WTC11 (cell line): ENCODE measurements around the gene NBL1. TPM values are rescaled to one million over a fixed set of nuclear protein-coding genes. Genes with fewer than 3 reads are reported as not detected.

ENCODE experiments used
- ATAC-seq: fragments of 200-7000 bp; cut with Tn5 transposase; 2 replicates; pipeline ENCODE4 v1.10.0; 2021; ENCODE audit warnings: mild to moderate bottlenecking, moderate library complexity
- CTCF ChIA-PET: fragments of 300-600 bp; sonication (Branson Sonifier 250); formaldehyde crosslinking; loops from one replicate; lab custom pipeline; 2021; ENCODE audit warnings: antibody characterized with exemption; lab: Charles Lee
- POLR2A ChIA-PET: fragments of 350-600 bp; sonication (Branson Sonifier 250); formaldehyde crosslinking; loops from one replicate; lab custom pipeline; 2021; ENCODE audit warnings: antibody characterized with exemption; lab: Charles Lee
- DNase-seq: peaks from one replicate; pipeline ENCODE4 v3.0.0; 2021; ENCODE audit warnings: low spot score
- H3K27ac Mint-ChIP-seq: 2 replicates; pipeline ENCODE4 v1.8.0; 2021; ENCODE audit warnings: mixed read lengths
- H3K27me3 Mint-ChIP-seq: 2 replicates; pipeline ENCODE4 v1.8.0; 2021; ENCODE audit warnings: low read depth, mild to moderate bottlenecking, moderate library complexity, mixed read lengths
- H3K36me3 Mint-ChIP-seq: 2 replicates; pipeline ENCODE4 v1.8.0; 2021; ENCODE audit warnings: mixed read lengths
- H3K4me1 Mint-ChIP-seq: 2 replicates; pipeline ENCODE4 v1.8.0; 2022; ENCODE audit warnings: mixed read lengths
- H3K4me3 Mint-ChIP-seq: 2 replicates; pipeline ENCODE4 v1.8.0; 2021; ENCODE audit warnings: mild to moderate bottlenecking, moderate library complexity, mixed read lengths
- H3K9me3 Mint-ChIP-seq: 2 replicates; pipeline ENCODE4 v1.8.0; 2021; ENCODE audit warnings: mixed read lengths
- AR ChIP-seq: fragments of 250-450 bp; sonication (Bioruptor Pico); IDR thresholded peaks from 2 replicates; pipeline ENCODE4 v1.9.0; 2021; ENCODE audit warnings: mild to moderate bottlenecking
- CBFB ChIP-seq: sonication (generic); formaldehyde crosslinking; IDR thresholded peaks from 2 replicates; pipeline ENCODE4 v1.8.1; 2022; ENCODE audit warnings: mild to moderate bottlenecking, low read depth, missing genetic modification reagents
- CREM ChIP-seq: sonication (generic); formaldehyde crosslinking; IDR thresholded peaks from 2 replicates; pipeline ENCODE4 v1.8.1; 2022; ENCODE audit warnings: mild to moderate bottlenecking, missing genetic modification reagents, moderate library complexity
- ELF4 ChIP-seq: sonication (generic); formaldehyde crosslinking; IDR thresholded peaks from 2 replicates; pipeline ENCODE4 v1.8.1; 2022; ENCODE audit warnings: low read depth, mild to moderate bottlenecking, moderate library complexity, missing genetic modification reagents
- ESRRA ChIP-seq: sonication (generic); formaldehyde crosslinking; IDR thresholded peaks from 2 replicates; pipeline ENCODE4 v1.8.1; 2022; ENCODE audit warnings: mild to moderate bottlenecking, missing genetic modification reagents, borderline replicate concordance
- FOXP1 ChIP-seq: sonication (generic); formaldehyde crosslinking; IDR thresholded peaks from 2 replicates; pipeline ENCODE4 v1.8.0; 2022; ENCODE audit warnings: missing genetic modification reagents, mild to moderate bottlenecking, moderate library complexity, borderline replicate concordance
- HMGA2 ChIP-seq: fragments of 250-450 bp; sonication (Bioruptor Pico); IDR thresholded peaks from 2 replicates; pipeline ENCODE4 v1.4.0; 2021; ENCODE audit warnings: mild to moderate bottlenecking, moderate library complexity
- IRF1 ChIP-seq: sonication (generic); formaldehyde crosslinking; IDR thresholded peaks from 2 replicates; pipeline ENCODE4 v1.8.0; 2023; ENCODE audit warnings: missing genetic modification reagents
- JAZF1 ChIP-seq: fragments of 250-450 bp; sonication (Bioruptor Pico); IDR thresholded peaks from 2 replicates; pipeline ENCODE4 v1.9.0; 2021; ENCODE audit warnings: moderate library complexity, mild to moderate bottlenecking, inconsistent platforms
- MXD4 ChIP-seq: fragments of 250-450 bp; sonication (Bioruptor Pico); IDR thresholded peaks from 2 replicates; pipeline ENCODE4 v1.8.0; 2021; ENCODE audit warnings: mild to moderate bottlenecking, moderate library complexity, borderline replicate concordance
- MYBL2 ChIP-seq: sonication (generic); formaldehyde crosslinking; IDR thresholded peaks from 2 replicates; pipeline ENCODE4 v1.8.1; 2023; ENCODE audit warnings: mild to moderate bottlenecking, moderate library complexity, missing genetic modification reagents
- NFE2L1 ChIP-seq: sonication (generic); formaldehyde crosslinking; IDR thresholded peaks from 2 replicates; pipeline ENCODE4 v1.8.1; 2023; ENCODE audit warnings: missing genetic modification reagents
- PRRX2 ChIP-seq: fragments of 250-450 bp; sonication (Bioruptor Pico); IDR thresholded peaks from 2 replicates; pipeline ENCODE4 v1.8.0; 2021; ENCODE audit warnings: mild to moderate bottlenecking
- SMAD3 ChIP-seq: sonication (generic); formaldehyde crosslinking; IDR thresholded peaks from 2 replicates; pipeline ENCODE4 v1.8.0; 2022; ENCODE audit warnings: missing genetic modification reagents, mild to moderate bottlenecking, borderline replicate concordance
- SMAD4 ChIP-seq: sonication (generic); formaldehyde crosslinking; IDR thresholded peaks from 2 replicates; pipeline ENCODE4 v1.8.0; 2022; ENCODE audit warnings: mild to moderate bottlenecking, missing genetic modification reagents
- SOX15 ChIP-seq: fragments of 250-450 bp; sonication (Bioruptor Pico); IDR thresholded peaks from 2 replicates; pipeline ENCODE4 v1.9.0; 2021; ENCODE audit warnings: mild to moderate bottlenecking
- STAT6 ChIP-seq: sonication (generic); formaldehyde crosslinking; conservative IDR thresholded peaks from 2 replicates; pipeline ENCODE4 v1.8.1; 2023; ENCODE audit warnings: mild to moderate bottlenecking, low read depth, missing genetic modification reagents, moderate library complexity
- TEAD1 ChIP-seq: sonication (generic); formaldehyde crosslinking; IDR thresholded peaks from 2 replicates; pipeline ENCODE4 v1.8.0; 2022; ENCODE audit warnings: mild to moderate bottlenecking, missing genetic modification reagents
- USF1 ChIP-seq: sonication (generic); formaldehyde crosslinking; IDR thresholded peaks from 2 replicates; pipeline ENCODE4 v1.8.0; 2022; ENCODE audit warnings: mild to moderate bottlenecking, missing genetic modification reagents
- ZBTB43 ChIP-seq: sonication (generic); formaldehyde crosslinking; IDR thresholded peaks from 2 replicates; pipeline ENCODE4 v1.8.1; 2023; ENCODE audit warnings: mild to moderate bottlenecking, missing genetic modification reagents
- ZNF219 ChIP-seq: sonication (generic); formaldehyde crosslinking; IDR thresholded peaks from 2 replicates; pipeline ENCODE4 v1.8.0; 2023; ENCODE audit warnings: missing genetic modification reagents, mild to moderate bottlenecking, borderline replicate concordance
- ZNF396 ChIP-seq: fragments of 250-450 bp; sonication (Bioruptor Pico); IDR thresholded peaks from 2 replicates; pipeline ENCODE4 v1.8.0; 2021; ENCODE audit warnings: mild to moderate bottlenecking, moderate library complexity, borderline replicate concordance
- ZNF512 ChIP-seq: sonication (generic); formaldehyde crosslinking; IDR thresholded peaks from 2 replicates; pipeline ENCODE4 v1.8.1; 2022; ENCODE audit warnings: missing genetic modification reagents, borderline replicate concordance
- ZNF671 ChIP-seq: fragments of 250-450 bp; sonication (Bioruptor Pico); IDR thresholded peaks from 2 replicates; pipeline ENCODE4 v1.8.0; 2021; ENCODE audit warnings: mild to moderate bottlenecking
- total RNA-seq: library from RNA; stranded (reverse); gene quantifications from 3 replicates; pipeline ENCODE4 v1.2.3, GENCODE V29; 2021

NBL1 gene
- total RNA-seq, 1 experiment from 2014 or later: 17.1 TPM

GRCh38 chr1:19682901-19683300 lies 38.8 kb downstream of the NBL1 start:
- no peak overlapping the region for H3K27ac Mint-ChIP-seq
- CTCF ChIA-PET: interaction anchor here (1.0 to 6.8 kb wide), 3 partner anchors 20 to 29 kb away, joined by 3 to 38 read pairs (median 9); no protein-coding TSS in a partner anchor
- H3K4me1 Mint-ChIP-seq: peaks cover 16% of the 10 kb centered on the region
- no peaks in the 10 kb centered on the region for H3K27me3 Mint-ChIP-seq
- H3K4me3 Mint-ChIP-seq: no peak overlapping the region
- peaks cover 5% of the 10 kb centered on the region; the same call in 1 of the 2 replicates for H3K9me3 Mint-ChIP-seq
- no peak for TF ChIP-seq ZNF219 (CRISPR knock-in tag)
- no peak for TF ChIP-seq SOX15 (CRISPR knock-in tag)
- no peak for TF ChIP-seq NFE2L1 (CRISPR knock-in tag)
- TF ChIP-seq ZNF671 (CRISPR knock-in tag): no peak
- no peak for TF ChIP-seq TEAD1 (CRISPR knock-in tag)
- TF ChIP-seq ZNF396: no peak
- no peak for TF ChIP-seq CREM
- TF ChIP-seq ZNF512: no peak
- no peak for TF ChIP-seq MXD4 (CRISPR knock-in tag)
- TF ChIP-seq SMAD3 (CRISPR knock-in tag): no peak
- TF ChIP-seq IRF1 (CRISPR knock-in tag): no peak
- no peak for TF ChIP-seq PRRX2 (CRISPR knock-in tag)
- TF ChIP-seq ELF4 (CRISPR knock-in tag): no peak
- TF ChIP-seq STAT6 (CRISPR knock-in tag): no peak
- no peak for TF ChIP-seq SMAD4 (CRISPR knock-in tag)
- TF ChIP-seq AR (CRISPR knock-in tag): no peak
- no peak for TF ChIP-seq FOXP1 (CRISPR knock-in tag)
- TF ChIP-seq CBFB (CRISPR knock-in tag): no peak
- TF ChIP-seq, all 79 proteins: peak for 0
- no peak for DNase-seq
- ATAC-seq: no peak
- POLR2A ChIA-PET: no interaction called here
- no peaks in the 10 kb centered on the region for H3K36me3 Mint-ChIP-seq

GRCh38 chr1:19683351-19683750 lies 39.2 kb downstream of the NBL1 start:
- POLR2A ChIA-PET: no interaction called here
- DNase-seq: no peak
- Mint-ChIP-seq H3K27me3 (no peaks in the 10 kb centered on the region), H3K36me3 (no peaks in the 10 kb centered on the region), H3K4me1 (peaks cover 20% of the 10 kb centered on the region), H3K9me3 (peaks cover 5% of the 10 kb centered on the region; the same call in 1 of the 2 replicates), H3K4me3 (no peak overlapping the region), H3K27ac (no peak overlapping the region)
- CTCF ChIA-PET: interaction anchor here (0.6 to 6.8 kb wide), 5 partner anchors 21 to 327 kb away, joined by 3 to 38 read pairs (median 6); no protein-coding TSS in a partner anchor
- ATAC-seq: no peak
- TF ChIP-seq HMGA2 (CRISPR knock-in tag) (no peak), MYBL2 (no peak), USF1 (CRISPR knock-in tag) (no peak), ZNF512 (no peak), ZBTB43 (no peak), ESRRA (CRISPR knock-in tag) (no peak), PRRX2 (CRISPR knock-in tag) (no peak), JAZF1 (CRISPR knock-in tag) (no peak)
